ENCODE measurements around the gene IRF2BP2.
A peak's percentile ranks its signal among the peaks of the same experiment; 100 is the strongest.
"Not testable (repeated sequence)": the region's sequence is repeated elsewhere in the genome, so short reads cannot be mapped to it uniquely, and the experiment has no call there.

IRF2BP2 gene

DNA sequence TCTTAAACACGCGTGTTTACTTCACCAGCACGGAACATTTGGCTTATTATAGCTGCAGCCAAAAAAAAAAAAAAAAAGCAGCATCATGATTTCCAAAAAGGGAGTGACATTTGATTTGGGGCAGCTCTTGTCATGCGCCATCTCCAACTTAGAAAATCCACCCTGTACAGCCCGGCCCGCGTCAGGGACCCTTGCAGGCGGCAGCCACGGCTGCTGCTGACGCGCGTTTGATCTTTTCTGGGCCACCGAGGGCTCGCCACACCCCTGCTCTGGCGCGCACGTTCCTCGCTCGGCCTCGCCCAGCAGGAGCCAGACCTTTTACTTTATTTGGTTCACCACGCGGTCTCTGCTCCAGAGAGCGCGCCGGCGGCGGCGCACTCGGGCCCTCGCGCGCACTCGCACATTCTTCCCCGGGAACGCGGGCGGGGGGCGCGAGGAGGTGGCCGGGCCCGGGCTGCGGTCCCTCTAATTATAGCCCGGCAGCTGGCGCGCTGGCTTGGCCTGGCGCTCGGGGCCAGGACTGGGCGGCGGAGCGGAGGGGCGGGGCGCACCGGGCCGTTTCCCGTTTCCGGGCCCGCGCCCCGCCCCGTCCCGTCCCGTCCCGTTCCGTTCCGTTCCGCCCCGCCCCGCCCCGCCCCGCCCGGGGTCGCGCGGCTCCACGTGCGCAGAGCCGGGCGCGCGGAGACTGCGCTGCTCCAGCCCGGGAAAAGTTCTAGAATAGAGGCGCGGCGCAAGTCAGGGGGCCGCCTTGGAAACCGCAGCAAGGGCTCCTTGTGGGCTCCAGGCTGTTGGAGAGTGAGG is 10.2 kb downstream of the IRF2BP2 start:
- peak; percentile 87 for DNase-seq

DNA sequence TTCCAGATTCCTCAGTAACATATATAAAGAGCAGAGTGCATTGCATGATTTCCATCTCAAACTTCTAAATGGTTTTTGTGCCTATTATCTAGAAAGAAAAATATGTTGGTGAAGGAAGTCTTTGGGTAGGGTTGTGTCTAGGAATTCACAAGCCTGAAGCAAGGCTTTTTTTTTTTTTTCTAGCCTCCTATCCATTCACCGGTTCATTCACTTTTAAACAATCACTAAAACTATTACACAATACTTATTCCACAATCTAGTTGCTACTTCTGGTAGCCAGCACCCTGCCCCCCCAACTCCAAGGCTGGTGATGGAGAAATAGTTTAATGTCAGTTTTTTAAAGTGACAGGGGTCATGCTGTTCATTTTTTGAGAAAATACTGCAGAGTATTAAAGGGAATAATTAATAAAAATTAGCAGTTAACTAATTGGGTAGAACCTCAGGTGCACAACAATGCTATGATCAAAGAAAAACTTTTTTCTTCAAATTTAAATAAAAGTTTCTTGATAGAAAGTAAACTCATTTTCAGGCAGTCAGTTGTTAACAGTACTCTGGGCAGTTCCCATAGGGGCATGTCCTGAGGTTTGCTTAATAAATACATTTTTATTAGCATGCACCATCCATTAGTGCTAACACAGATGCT is 10.9 kb downstream of the IRF2BP2 start:
- DNase-seq = no peak

DNA sequence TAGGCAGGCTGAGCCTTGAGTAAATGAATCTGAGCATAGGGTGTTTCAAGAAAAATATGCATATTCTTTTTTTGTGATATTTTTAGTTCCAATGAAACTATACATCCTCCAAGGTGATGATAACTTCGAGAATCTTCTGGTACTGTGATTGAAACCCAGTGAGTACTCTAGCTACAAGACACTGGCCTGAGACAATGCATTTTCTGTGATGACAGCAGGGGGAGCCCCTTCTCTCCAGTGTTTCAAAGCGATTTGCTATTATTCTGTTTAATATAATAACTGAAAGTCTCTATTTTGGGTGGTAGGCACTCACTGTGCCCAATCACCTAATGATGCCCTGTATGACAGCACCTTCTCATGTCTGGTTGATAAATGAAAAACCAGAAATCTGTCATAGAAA is 12.1 kb downstream of the IRF2BP2 start:
- peak; percentile 42 for DNase-seq

DNA sequence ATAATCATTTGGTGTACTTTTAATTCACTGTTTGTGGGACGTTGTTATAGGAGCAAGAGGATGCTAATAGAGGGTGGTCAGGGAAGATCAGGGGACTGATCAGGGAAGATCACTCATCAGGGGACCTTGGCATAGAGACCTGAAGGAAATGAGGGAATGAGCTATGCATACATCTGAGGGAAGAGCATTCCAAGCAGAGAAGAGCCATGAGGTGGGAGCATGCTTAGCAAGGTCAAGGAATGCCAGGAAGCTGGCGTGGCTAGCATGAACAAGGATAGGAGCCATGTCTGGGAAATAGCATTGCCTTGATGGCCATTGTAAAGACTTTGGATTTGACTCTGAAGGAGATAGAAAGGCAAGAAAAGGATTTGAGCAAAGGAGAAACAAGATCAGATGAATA is 14.1 kb downstream of the IRF2BP2 start:
- DNase-seq = no peak

DNA sequence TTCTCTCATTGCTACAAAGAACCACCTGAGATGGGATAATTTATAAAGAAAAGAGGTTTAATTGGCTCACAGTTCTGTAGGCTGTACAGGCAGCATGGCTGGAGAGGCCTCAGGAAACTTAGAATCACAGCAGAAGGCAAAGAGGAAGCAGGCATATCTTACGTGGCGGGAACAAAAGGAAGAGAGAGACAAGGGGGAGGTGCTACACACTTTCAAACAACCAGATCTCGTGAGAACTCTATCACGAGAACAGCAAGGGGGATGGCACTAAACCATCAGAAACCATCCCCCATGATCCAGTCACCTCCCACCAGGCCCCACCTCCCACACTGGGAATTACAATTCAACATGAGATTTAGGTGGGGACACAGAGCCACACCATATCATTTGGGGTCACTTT is 15.4 kb downstream of the IRF2BP2 start:
- DNase-seq = not testable (repeated sequence)

DNA sequence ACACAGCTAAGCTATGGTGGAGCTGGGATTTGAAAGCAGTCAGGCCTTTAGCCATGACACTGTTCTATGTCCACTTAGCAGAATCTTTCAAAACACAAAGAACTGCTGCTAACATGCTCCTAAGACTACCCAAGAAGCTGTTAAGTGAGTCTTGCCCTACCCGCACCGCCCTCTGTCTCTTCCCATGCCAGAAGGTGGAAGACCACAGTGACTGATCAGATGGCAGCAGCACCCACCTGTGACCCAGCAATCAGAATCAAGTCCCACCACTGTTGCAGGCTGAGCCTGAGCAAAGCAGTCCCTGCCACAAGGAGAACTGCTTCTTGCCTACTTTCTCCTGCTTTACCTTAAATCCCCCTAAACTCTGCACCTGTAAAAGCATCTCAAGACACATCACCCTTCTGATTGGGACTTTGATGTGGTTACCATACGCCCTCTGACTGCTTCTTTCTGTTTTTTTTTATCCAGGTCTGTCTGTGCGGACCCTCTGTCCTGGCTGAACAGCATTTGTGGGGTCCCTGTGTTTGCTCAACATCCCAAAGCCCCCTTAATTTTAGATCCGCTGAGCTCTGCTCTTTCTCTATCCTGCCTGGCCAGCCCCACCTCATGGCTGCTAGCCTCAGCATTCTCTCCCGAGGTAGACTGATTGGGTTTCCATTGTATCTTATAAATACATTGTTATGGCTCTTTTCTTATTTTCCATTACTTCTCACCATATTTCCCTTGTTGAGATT is 16.0 kb downstream of the IRF2BP2 start:
- DNase-seq = no peak

DNA sequence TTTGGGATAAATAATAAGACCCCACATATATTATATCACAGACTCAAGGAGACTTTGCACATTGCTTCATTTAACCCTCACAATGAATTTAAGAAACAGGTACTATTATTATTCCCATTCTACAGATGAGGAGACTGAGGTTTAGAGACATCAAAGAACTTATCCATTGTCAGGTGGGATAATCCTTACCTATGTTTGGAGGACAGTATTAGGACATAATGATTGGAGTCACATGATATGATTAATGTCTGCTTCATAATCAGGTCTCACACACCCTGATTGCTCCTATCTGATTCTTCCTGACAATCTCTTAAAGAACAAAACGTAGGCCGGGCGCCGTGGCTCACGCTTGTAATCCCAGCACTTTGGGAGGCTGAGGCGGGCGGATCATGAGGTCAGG is 16.9 kb downstream of the IRF2BP2 start:
- no peak for DNase-seq

DNA sequence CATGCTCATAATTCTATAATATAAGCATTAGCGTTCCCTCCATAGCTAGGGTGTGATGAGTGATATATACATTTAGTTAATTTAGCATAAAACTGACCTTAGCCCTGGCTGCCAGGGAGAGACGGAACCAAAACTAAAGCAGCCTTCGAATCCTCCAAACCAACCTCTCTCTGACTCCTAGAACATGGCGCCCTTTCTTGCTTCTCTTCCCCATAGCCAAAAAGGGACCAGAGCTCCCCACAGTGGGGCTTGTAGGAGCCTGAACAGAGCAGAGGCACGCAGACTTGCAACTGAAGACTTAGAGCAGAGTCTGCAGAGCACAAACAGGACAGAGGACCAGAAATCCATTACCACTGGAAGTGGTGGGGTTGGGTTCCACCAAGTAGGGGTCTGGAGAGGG is 17.7 kb downstream of the IRF2BP2 start:
- no peak for DNase-seq

DNA sequence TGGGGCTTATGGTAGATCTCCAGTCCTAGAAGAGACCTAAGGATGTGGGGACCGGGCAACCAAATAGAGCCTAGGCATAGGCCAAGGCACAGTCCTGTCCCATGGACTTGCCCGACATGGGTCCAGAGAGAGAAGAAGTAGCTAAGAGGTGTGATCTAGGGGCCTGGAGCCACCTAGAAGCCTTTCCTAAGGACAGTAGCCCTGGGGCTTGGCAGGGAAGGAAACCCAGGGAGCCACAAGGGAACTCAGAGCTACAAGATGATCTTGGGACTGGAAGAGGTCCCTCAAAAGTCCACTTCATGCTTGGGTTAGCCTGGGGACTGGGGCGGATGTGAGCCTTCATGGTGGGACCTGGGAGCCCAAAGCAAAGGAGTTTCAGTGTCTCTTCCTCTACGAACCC is 18.8 kb downstream of the IRF2BP2 start:
- DNase-seq = no peak

DNA sequence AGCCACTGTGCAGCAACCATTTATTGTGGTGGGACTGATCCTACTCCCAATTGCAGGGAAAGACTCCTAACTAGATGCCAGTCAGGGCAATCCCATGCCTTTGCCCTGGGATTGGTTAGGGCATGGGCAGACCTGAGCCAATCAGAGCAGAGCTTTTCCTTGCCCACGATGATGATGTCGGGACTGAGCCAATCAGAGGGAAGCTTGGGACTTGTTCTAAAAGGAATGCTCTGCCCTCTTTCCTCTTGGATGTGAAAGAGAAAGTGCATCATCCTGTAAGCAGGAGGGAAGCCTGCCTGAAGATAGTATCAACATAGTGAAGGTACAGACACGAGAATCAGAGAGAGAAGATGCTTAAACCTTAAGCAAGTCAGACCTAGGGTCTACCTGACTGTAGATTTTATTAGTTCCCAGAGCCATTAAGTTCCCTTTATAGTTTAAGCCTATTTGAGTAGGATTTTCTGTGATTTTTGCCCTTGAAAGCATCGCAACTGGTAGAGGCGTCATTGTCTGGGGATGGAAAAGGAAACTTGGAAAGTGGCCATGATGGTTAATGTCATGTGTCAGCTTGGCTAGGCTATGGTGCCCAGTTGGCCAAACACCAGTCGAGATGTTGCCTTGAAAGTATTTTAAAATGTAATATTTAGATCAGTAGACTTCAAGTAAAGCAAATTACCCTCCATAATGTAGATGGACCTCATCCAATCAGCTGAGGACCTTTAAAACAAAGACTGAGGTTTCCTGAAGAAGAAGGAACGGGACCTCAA is 19.9 kb downstream of the IRF2BP2 start:
- no peak for DNase-seq

DNA sequence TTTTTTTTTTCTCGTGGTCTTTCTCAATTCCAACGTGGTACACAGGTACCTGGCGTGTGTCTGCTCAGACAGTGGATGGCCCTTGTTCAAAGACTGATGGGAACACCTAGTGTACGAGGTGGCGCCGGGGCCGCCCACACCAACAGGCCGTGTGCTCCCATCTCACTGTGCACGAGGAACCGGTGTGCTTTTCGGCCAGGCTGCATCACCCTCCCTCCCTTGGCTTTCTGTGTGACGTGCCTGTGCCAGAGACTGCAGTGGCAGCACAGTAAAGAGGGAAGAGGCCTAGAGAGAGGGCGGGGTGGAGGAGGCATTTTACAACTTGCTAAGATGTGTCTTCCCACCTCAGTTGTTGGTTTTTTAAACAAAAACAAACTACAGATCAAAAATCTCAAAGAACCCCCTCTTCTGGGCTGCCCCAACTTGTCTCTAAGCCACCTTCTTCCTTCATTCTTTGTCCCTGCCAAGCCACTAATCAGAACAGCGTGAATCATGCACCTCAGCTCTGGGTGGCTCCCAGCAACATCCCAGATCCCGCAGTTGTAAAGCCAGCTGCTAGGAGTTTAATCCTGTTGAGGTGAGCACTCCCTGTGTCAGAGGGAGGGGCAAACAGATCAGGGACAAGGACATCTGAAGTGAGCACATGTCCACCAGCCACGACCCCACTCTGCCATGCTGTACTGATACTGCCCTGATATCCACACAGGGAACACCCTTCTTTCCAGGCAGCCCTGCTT is 20.7 kb downstream of the IRF2BP2 start:
- DNase-seq = no peak

DNA sequence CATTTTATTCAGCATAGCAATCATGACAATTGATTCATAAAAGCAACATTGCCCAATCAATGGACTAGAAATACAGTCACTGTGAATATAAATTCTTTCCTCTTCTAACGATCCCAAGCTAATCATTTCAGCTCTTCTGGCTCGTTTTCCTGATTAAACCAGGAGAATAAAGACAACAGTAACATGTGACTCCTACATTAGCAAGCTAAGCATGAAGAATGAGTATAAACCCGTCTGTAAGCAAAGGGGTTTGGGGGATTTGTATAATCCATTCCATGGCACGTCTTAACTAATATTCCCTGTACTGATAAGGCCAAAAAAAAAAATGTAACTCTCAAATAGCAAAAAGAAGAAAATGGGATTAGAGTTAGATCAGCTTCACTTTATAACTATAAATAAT is 21.6 kb downstream of the IRF2BP2 start:
- DNase-seq = no peak

DNA sequence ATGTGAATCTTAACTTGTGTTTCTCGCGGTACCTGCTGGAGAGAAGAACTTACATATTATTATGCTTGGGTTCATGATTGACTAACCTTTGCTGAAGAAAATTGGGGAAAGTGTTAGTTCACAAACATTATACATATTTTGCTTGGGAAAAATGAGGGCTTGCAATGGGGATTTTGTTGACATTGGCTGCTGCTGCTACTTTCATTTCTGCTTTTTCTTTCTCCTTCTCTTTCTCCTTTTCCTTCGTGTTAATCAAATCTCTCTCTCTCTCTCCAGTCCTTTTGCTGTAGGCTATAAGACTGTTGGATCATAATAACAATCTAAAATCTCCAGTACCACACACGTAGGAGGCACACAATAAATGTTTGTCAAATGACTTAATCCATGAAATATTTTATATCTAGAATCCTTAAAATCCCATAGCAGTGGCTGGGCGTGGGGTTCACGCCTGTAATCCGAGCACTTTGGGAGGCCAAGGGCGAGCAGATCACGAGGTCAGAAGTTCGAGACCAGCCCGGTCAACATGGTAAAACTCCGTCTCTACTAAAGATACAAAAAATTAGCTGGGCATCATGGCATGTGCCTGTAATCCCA is 23.0 kb downstream of the IRF2BP2 start:
- DNase-seq = no peak

DNA sequence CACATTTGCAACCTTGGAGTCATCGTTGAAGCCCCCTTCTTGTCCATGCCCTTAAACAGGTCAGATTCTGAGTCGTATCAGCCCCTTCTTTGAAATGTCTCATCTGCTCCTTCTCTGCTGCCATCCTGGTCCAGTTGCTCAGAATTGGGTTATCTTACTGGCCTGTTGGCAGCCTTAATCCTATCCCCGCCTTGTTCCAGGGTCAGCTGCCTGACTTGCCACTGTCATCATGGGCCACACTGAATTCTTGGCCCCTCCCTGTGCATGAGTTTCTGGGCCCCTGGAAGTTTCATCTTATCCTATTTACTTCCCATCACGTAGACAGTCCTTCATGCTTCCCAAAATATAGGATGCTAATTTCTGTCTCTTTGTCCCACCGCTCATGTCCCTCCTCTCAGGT is 23.7 kb downstream of the IRF2BP2 start:
- no peak for DNase-seq

DNA sequence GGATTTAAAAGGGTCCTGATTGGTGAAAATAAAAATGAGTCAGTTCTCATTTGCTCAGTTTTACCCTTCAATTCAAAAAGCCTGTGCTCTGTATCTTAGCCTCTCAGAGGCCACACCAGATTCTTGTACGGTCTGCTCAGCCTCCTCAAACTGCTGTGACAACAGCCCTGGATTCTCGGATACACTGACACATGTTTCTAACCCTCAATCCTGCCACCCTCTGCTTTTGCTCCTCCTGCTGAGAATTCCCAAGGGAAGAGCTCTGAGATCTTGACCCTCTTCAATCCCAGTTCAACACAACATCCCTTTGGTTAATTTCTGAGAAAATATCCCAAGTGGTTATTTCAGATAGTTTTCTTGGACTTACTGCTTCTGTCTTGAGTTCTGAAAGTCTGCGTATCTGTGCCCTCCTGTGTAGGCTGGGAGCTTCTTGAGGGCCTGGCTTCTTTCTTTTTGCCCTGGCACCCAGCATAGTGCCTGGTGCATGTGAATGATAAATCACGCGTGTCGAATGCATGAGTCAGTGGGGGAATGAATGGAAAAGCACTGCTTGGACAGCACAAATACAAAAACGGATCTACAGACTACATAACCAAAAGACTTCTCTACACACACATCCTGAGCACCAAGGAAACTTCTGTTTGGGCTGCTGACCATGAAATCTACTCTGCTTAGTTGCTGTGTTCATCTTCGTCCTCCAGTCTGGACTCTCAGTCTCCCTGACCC is 24.5 kb downstream of the IRF2BP2 start:
- no peak for DNase-seq

DNA sequence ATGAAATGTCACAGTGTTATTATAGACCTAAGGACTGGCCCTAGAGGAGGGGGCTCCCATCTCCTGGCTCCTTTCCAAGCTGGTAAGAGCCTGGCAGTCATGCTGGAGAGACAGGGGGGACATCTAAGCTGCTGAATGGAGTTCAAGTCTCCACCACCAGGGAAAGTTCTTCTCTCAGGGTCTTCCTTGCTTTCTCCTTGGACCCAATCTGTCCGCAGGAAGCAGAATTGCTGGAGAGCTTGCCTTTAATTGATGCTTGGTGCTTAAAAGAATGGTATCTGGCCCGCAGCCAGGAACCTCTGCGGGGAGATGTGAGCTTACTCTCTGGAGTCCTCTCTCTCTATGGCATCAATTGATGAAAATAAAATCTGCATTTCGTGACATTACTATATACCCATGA is 25.1 kb downstream of the IRF2BP2 start:
- peak; percentile 29 for DNase-seq

DNA sequence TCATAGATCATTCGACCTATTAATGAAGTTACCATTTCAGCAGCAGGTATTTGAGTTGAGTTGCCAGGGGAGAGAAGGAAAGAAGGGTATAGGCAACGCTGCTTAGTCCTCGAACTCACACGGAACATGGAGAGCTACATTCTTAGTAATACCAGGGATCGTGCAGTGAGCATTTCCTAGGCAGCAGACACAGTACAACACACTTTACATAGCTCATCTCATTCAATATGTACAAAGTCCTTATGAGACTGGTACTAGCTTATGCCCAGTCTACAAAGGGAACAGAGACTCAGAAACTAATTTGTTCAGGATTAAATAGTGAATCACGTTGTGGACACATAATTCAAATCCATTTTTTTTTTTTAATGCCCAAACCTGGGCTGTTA is 25.6 kb downstream of the IRF2BP2 start:
- DNase-seq = no peak

DNA sequence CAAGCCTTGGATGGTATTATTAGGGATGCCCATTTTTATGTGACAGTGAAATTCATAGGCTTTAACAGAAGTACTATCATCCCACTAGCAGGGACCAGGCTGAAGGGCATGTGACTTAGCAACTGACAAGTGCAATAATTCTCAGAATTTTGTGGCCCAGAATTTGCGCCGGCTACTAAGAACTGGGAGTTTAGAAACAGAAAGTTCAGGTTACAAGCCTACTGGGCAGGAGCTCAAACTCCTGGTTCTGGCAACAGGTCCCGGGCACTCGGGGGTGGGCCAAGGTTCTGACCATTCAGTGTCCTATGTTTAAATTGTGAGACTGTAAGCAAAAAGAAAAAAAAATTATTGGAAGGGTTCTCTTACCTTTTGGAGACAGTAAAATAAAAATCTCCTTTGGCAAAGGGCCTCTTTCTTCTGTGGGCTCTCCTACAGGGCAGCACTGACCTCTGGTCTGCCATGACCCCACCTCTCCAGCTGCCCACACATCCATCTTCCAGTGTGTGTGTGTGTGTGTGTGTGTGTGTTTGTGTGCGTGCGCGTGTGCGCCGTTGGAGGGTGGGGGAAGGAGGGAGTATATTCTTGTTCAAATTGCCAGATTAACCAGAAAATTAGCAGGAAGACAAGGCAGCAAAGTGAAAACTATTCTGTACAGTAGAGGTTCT is 26.1 kb downstream of the IRF2BP2 start:
- DNase-seq = no peak

DNA sequence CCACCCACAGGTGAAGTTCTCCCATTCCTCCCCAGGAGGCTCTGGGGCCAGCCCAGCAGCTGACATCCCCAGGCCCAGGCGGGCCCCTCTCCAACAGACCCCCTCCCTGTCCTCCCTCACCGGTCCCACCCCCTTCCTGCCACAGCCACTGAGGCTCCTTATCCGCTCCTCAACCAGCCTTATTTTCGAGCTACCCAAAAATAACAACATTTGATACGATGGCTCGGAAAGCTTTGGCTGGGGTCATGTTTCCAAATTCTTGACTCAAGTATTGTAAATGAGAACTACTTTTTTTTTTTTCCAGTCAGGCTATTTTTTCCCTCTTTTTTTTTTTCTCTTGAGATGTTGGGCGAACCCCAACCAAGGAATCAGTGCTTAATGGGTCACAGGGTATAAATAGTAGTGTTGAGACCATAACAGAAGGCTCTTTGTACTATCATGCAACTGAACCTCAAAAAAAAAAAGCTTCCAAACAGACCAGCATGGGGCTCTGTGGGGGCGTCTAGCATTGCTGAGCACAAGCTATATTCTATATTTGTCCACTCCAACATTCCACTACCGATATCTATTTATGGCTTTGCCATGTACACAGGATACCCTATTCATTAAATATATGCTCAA is 27.2 kb downstream of the IRF2BP2 start:
- DNase-seq = no peak

DNA sequence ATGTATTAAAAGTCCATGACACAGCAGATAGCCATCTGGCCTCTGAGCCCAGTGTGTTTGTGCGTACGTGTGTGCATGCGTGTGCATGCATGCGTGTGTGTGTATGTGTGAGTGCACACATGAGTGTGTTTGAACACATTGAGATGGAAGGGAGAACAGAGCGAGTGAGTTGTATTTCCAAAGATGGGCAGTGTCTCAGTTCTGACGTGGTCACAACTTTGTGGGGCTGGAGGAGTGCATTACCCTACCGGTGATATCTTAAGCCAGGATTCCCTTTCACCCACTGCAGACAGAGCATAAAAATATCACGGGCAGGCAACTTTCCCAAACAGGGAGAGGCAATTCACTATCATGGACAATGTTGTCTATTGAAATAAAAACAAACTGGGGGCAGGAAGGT is 27.8 kb downstream of the IRF2BP2 start:
- DNase-seq = no peak

All from NCI-H1092 (cell line).